Stomach (tissue), 9 donors: Measurements from ENCODE around the gene NEAT1. TPM values are rescaled to one million over a fixed set of nuclear protein-coding genes. Genes with fewer than 3 reads are reported as not detected.

ENCODE experiments used
- DNase-seq, 2 donors: peaks; one replicate each; pipeline versions ENCODE4 v3.0.0 to v3.0.0-alpha.2; 2013 to 2019
- H3K27ac ChIP-seq, 5 donors: fragments of 200-600 bp in 4 of 5; sonication (generic) in 4 of 5; one replicate each; pipeline ENCODE4 v1.5.1; 2013 to 2019; ENCODE audit warnings: mild to moderate bottlenecking in 1 of 5, moderate library complexity in 1 of 5
- H3K27me3 ChIP-seq, 3 donors: fragments of 200-600 bp; sonication (generic); one replicate each; pipeline ENCODE4 v1.5.1; 2017 to 2019; ENCODE audit warnings: mixed run types in 1 of 3
- H3K36me3 ChIP-seq, 4 donors: fragments of 200-600 bp; sonication (generic); 1 replicate in 3 of 4; 2 replicates in 1 of 4; pipeline ENCODE4 v1.5.1; 2016 to 2019
- H3K4me1 ChIP-seq, 4 donors: fragments of 200-600 bp; sonication (generic); one replicate each; pipeline ENCODE4 v1.5.1; 2016 to 2019
- H3K4me3 ChIP-seq, 4 donors: fragments of 200-600 bp; sonication (generic) in 3 of 4; one replicate each; pipeline ENCODE4 v1.5.1; 2016 to 2019; ENCODE audit warnings: mild to moderate bottlenecking in 1 of 4
- H3K9me3 ChIP-seq, 4 donors: fragments of 200-600 bp; sonication (generic); one replicate each; pipeline ENCODE4 v1.5.1; 2016 to 2019
- CTCF ChIP-seq, 7 experiments: fragments of 450-650 bp in 4 of 7; fragments of 200-600 bp in 3 of 7; sonication (generic) in 3 of 7; IDR thresholded peaks; one replicate each; pipeline ENCODE4 v1.5.1; 2016 to 2019; ENCODE audit warnings: antibody characterized with exemption in 7 of 7, control low read depth in 2 of 7, mild to moderate bottlenecking in 1 of 7
- EP300 ChIP-seq: sonication (generic); formaldehyde crosslinking; IDR thresholded peaks from one replicate; pipeline ENCODE4 v1.6.1; 2017; ENCODE audit warnings: antibody characterized with exemption
- POLR2A ChIP-seq, 4 donors: fragments of 450-650 bp; IDR thresholded peaks; one replicate each; pipeline ENCODE4 v1.6.1; 2016; ENCODE audit warnings: antibody characterized with exemption in 4 of 4, control low read depth in 2 of 4, mild to moderate bottlenecking in 1 of 4, moderate library complexity in 1 of 4
- POLR2AphosphoS5 ChIP-seq, 3 donors: sonication (generic); formaldehyde crosslinking; IDR thresholded peaks; one replicate each; pipeline ENCODE4 v1.6.1; 2016; ENCODE audit warnings: antibody characterized with exemption in 3 of 3
- WGBS, 5 donors: extraction: QIAGEN DNeasy Blood & Tissue Kit in 3 of 5; methylation state at CpG; one replicate each; pipeline versions ENCODE4 v1.1.5 to v1.1.7; 2013 to 2018; 5-methylcytosine and 5-hydroxymethylcytosine counted together
- intact Hi-C: fragments of 100-400 bp; cut with DNase I; formaldehyde crosslinking; loops from one replicate; pipeline ENCODE4 v1.15.1; 2023; ENCODE audit warnings: low total_unique reads
- polyA plus RNA-seq, 3 donors: library from polyadenylated mRNA; stranded (reverse); fragments of 200-250 nt; gene quantifications; one replicate each; pipeline ENCODE4 v1.2.3, GENCODE V29; 2013
- total RNA-seq, 5 donors: library from RNA; depleted of rRNA; stranded (reverse); fragments of >200 nt; gene quantifications; one replicate each; pipeline versions ENCODE4 v1.1.0 to v1.2.3, GENCODE V29; 2014 to 2016
- donor health status: healthy with polysubstance abuse.
- donor health status: Bipolar disorder and iron deficiency.
- donor health status: healthy.

The NEAT1 gene
- total and polyA plus RNA-seq, 8 donors = 131 to 2,124 (median 707) TPM

- peak overlapping the region; percentile 81 to 92 (median 86) for H3K4me3 ChIP-seq
- peak; percentile 94 to 96 for DNase-seq
- TF ChIP-seq CTCF (IDR thresholded peaks at IDR 0.05) (no peak), EP300 (peak; percentile 98), POLR2AphosphoS5 (IDR thresholded peaks at IDR 0.05) (peak; percentile 99 to 100 (median 100)), POLR2A (IDR thresholded peaks at IDR 0.05) (no peak)
- intact Hi-C loops = no loop called here
- whole genome bisulfite sequencing, 5 donors = 3 to 6% (median 5%) methylated on average over 10 to 15 of the region's 15 CpGs
- peaks cover 9 to 32% (median 11%) of the 10 kb centered on the region in 4 donors for H3K36me3 ChIP-seq
- peaks cover 34 to 57% (median 50%) of the 10 kb centered on the region in 4 donors for H3K4me1 ChIP-seq
- no peaks in the 10 kb centered on the region for H3K27me3 ChIP-seq
- H3K9me3 ChIP-seq = no peaks in the 10 kb centered on the region
- H3K27ac ChIP-seq = peak overlapping the region; percentile 98 to 100 (median 99)
Observed at GRCh38 chr11:65420979-65421793, 1.4 kb upstream of the NEAT1 start.

GRCh38 chr11:65421794-65422632 lies 585 bp upstream of the NEAT1 start:
- intact Hi-C loops = no loop called here
- peak; percentile 93 for TF ChIP-seq EP300
- peak in 2 of 4 donors; percentile 40 to 42 for TF ChIP-seq POLR2A (IDR thresholded peaks at IDR 0.05)
- no peak for TF ChIP-seq CTCF (IDR thresholded peaks at IDR 0.05)
- TF ChIP-seq POLR2AphosphoS5 (IDR thresholded peaks at IDR 0.05) = peak; percentile 97 to 100 (median 99)
- Histone ChIP-seq H3K36me3 (peaks cover 14 to 41% (median 17%) of the 10 kb centered on the region in 4 donors), H3K9me3 (no peaks in the 10 kb centered on the region), H3K4me3 (peak overlapping the region; percentile 81 to 92 (median 86)), H3K27me3 (no peaks in the 10 kb centered on the region), H3K27ac (peak overlapping the region; percentile 98 to 100 (median 99)), H3K4me1 (peaks cover 28 to 57% (median 49%) of the 10 kb centered on the region in 4 donors)
- WGBS, 5 donors = 0 to 2% (median 0%) methylated on average over 17 to 68 of the region's 68 CpGs
- DNase-seq = peak; percentile 99

- intact Hi-C loops = no loop called here
- Histone ChIP-seq H3K27me3 (no peaks in the 10 kb centered on the region), H3K4me1 (peaks cover 29 to 57% (median 49%) of the 10 kb centered on the region in 4 donors), H3K9me3 (no peaks in the 10 kb centered on the region), H3K36me3 (peaks cover 18 to 49% (median 20%) of the 10 kb centered on the region in 4 donors), H3K27ac (peak overlapping the region; percentile 98 to 100 (median 99)), H3K4me3 (peak overlapping the region; percentile 81 to 92 (median 86))
- peak in 1 of 2 donors; percentile 40 for DNase-seq
- 0 to 5% (median 1%) methylated on average over 19 of the region's 19 CpGs for WGBS, 5 donors
- TF ChIP-seq CTCF (IDR thresholded peaks at IDR 0.05) (no peak), POLR2AphosphoS5 (IDR thresholded peaks at IDR 0.05) (peak in 2 of 3 donors; percentile 43 to 92)
Observed at GRCh38 chr11:65423516-65424204, 1.1 kb downstream of the NEAT1 start.
